SK-N-SH treated with all-trans-retinoic acid at 6 μM for 48 hours (cell line): ENCODE measurements around the gene RBMS3.

Experiments
- ATAC-seq: fragments of 200-7000 bp; cut with Tn5 transposase; 3 replicates; pipeline ENCODE4 v1.9.1; 2020; ENCODE audit warnings: mild to moderate bottlenecking, moderate library complexity
- ARNTL ChIP-seq: fragments of 450-650 bp; formaldehyde crosslinking; IDR thresholded peaks from 2 replicates; pipeline ENCODE4 v1.5.0; 2020; ENCODE audit warnings: low read depth, mild to moderate bottlenecking, moderate library complexity, borderline replicate concordance
- BACH2 ChIP-seq: fragments of 250-450 bp; sonication (Bioruptor Pico); IDR thresholded peaks from 2 replicates; pipeline ENCODE4 v1.9.0; 2021; ENCODE audit warnings: mild to moderate bottlenecking, borderline replicate concordance
- CREB5 ChIP-seq: fragments of 250-450 bp; sonication (Bioruptor Pico); IDR thresholded peaks from 2 replicates; pipeline ENCODE4 v1.5.1; 2020; ENCODE audit warnings: low read depth, mild to moderate bottlenecking, moderate library complexity
- CSDC2 ChIP-seq: fragments of 250-450 bp; sonication (Bioruptor Pico); IDR thresholded peaks from 2 replicates; pipeline ENCODE4 v1.5.0; 2020; ENCODE audit warnings: mild to moderate bottlenecking, moderate library complexity
- CSRNP3 ChIP-seq: fragments of 250-450 bp; sonication (Bioruptor Pico); IDR thresholded peaks from 2 replicates; pipeline ENCODE4 v1.5.1; 2021; ENCODE audit warnings: mild to moderate bottlenecking, moderate library complexity
- ESRRG ChIP-seq: fragments of 250-450 bp; sonication (Bioruptor Pico); IDR thresholded peaks from 2 replicates; pipeline ENCODE4 v1.6.1; 2021; ENCODE audit warnings: mild to moderate bottlenecking
- ISL1 ChIP-seq: fragments of 250-450 bp; sonication (Bioruptor Pico); IDR thresholded peaks from 2 replicates; pipeline ENCODE4 v2.1.2; 2022; ENCODE audit warnings: mild to moderate bottlenecking, moderate library complexity
- PATZ1 ChIP-seq: fragments of 250-450 bp; sonication (Bioruptor Pico); IDR thresholded peaks from 2 replicates; pipeline ENCODE4 v1.8.0; 2020; ENCODE audit warnings: mild to moderate bottlenecking, moderate library complexity, borderline replicate concordance
- POU6F1 ChIP-seq: fragments of 250-450 bp; sonication (Bioruptor Pico); IDR thresholded peaks from 2 replicates; pipeline ENCODE4 v1.8.0; 2021; ENCODE audit warnings: low read depth, mild to moderate bottlenecking, moderate library complexity, borderline replicate concordance
- PPARA ChIP-seq: fragments of 250-450 bp; sonication (Bioruptor Pico); IDR thresholded peaks from 2 replicates; pipeline ENCODE4 v1.5.0; 2020; ENCODE audit warnings: mild to moderate bottlenecking, borderline replicate concordance
- SNAI2 ChIP-seq: fragments of 250-450 bp; sonication (Bioruptor Pico); IDR thresholded peaks from 2 replicates; pipeline ENCODE4 v1.5.0; 2020; ENCODE audit warnings: mild to moderate bottlenecking, moderate library complexity
- TCF4 ChIP-seq: fragments of 250-450 bp; sonication (Bioruptor Pico); IDR thresholded peaks from 2 replicates; pipeline ENCODE4 v1.8.0; 2021; ENCODE audit warnings: mild to moderate bottlenecking, moderate library complexity, borderline replicate concordance
- TOX ChIP-seq: fragments of 250-450 bp; sonication (Bioruptor Pico); IDR thresholded peaks from 2 replicates; pipeline ENCODE4 v1.8.0; 2021; ENCODE audit warnings: mild to moderate bottlenecking, moderate library complexity, borderline replicate concordance
- TSHZ2 ChIP-seq: fragments of 250-450 bp; sonication (Bioruptor Pico); IDR thresholded peaks from 2 replicates; pipeline ENCODE4 v1.5.0; 2020; ENCODE audit warnings: mild to moderate bottlenecking, moderate library complexity
- ZC3H10 ChIP-seq: fragments of 250-450 bp; sonication (Bioruptor Pico); IDR thresholded peaks from 2 replicates; pipeline ENCODE4 v1.5.1; 2021; ENCODE audit warnings: mild to moderate bottlenecking, moderate library complexity
- ZFP3 ChIP-seq: fragments of 250-450 bp; sonication (Bioruptor Pico); IDR thresholded peaks from 2 replicates; pipeline ENCODE4 v1.5.0; 2020; ENCODE audit warnings: mild to moderate bottlenecking, moderate library complexity
- ZFP30 ChIP-seq: fragments of 450-650 bp; formaldehyde crosslinking; IDR thresholded peaks from 2 replicates; pipeline ENCODE4 v1.5.0; 2022; ENCODE audit warnings: mild to moderate bottlenecking, moderate library complexity
- ZNF565 ChIP-seq: fragments of 450-650 bp; formaldehyde crosslinking; conservative IDR thresholded peaks from 2 replicates; pipeline ENCODE4 v1.5.0; 2020; ENCODE audit warnings: low read depth, mild to moderate bottlenecking, moderate library complexity
- ZNF70 ChIP-seq: fragments of 450-650 bp; formaldehyde crosslinking; IDR thresholded peaks from 2 replicates; pipeline ENCODE4 v1.5.0; 2020; ENCODE audit warnings: mild to moderate bottlenecking, moderate library complexity
- ZNF8 ChIP-seq: fragments of 450-650 bp; formaldehyde crosslinking; IDR thresholded peaks from 2 replicates; pipeline ENCODE4 v1.5.0; 2020; ENCODE audit warnings: mild to moderate bottlenecking, moderate library complexity

Gene RBMS3

GRCh38 chr3:29852767-29853166 is 571.9 kb downstream of the RBMS3 start:
- TF ChIP-seq TSHZ2 (no peak), ZFP3 (CRISPR knock-in tag) (no peak), SNAI2 (CRISPR knock-in tag) (no peak), ZNF70 (peak; percentile 74; the same call in 1 of the 2 replicates), ZNF8 (peak; percentile 63; the same call in 1 of the 2 replicates)
- ATAC-seq = no peak

- TF ChIP-seq PATZ1 (CRISPR knock-in tag) = no peak
- no peak for TF ChIP-seq TSHZ2
- no peak for TF ChIP-seq PPARA (CRISPR knock-in tag)
- TF ChIP-seq CSDC2 (CRISPR knock-in tag) = no peak
- no peak for TF ChIP-seq TOX
- TF ChIP-seq ESRRG = no peak
- no peak for TF ChIP-seq ISL1 (CRISPR knock-in tag)
- TF ChIP-seq ZFP30 (CRISPR knock-in tag) = no peak
- no peak for TF ChIP-seq SNAI2 (CRISPR knock-in tag)
- no peak for TF ChIP-seq ZNF70
- no peak for TF ChIP-seq POU6F1 (CRISPR knock-in tag)
- no peak for ATAC-seq
Measured at GRCh38 chr3:29853841-29854397, 573.0 kb downstream of the RBMS3 start.

- TF ChIP-seq BACH2 (CRISPR knock-in tag) (no peak), TSHZ2 (no peak), ZC3H10 (CRISPR knock-in tag) (no peak), ISL1 (CRISPR knock-in tag) (no peak), SNAI2 (CRISPR knock-in tag) (no peak), PPARA (CRISPR knock-in tag) (no peak), CREB5 (CRISPR knock-in tag) (no peak), TOX (no peak), ZNF8 (no peak), ZFP30 (CRISPR knock-in tag) (no peak), CSRNP3 (CRISPR knock-in tag) (no peak), ZFP3 (CRISPR knock-in tag) (no peak), ZNF565 (CRISPR knock-in tag) (no peak), ESRRG (no peak), ARNTL (no peak), TCF4 (CRISPR knock-in tag) (no peak), ZNF70 (no peak)
- ATAC-seq = no peak
Measured at GRCh38 chr3:29854821-29855220, 574.0 kb downstream of the RBMS3 start.
